Measurements from ENCODE around the gene TBC1D9B. TPM values are rescaled to one million over a fixed set of nuclear protein-coding genes. Genes with fewer than 3 reads are reported as not detected.
A peak's percentile ranks its signal among the peaks of the same experiment; 100 is the strongest.

TBC1D9B gene
- total and polyA plus RNA-seq, 2 of the 13 experiments (the other 11 are each of a cell fraction or from before 2014, with no cell fraction given): 35.0 to 50.0 TPM

- TF ChIP-seq SKIL (CRISPR knock-in tag; IDR thresholded peaks at IDR 0.05; ENCODE audit: borderline replicate concordance): peak; percentile 70
- peak; percentile 47 for TF ChIP-seq MED8 (CRISPR knock-in tag; IDR thresholded peaks at IDR 0.05; ENCODE audit: insufficient replicate concordance)
- 0 out of 2 replicates have a peak, but pooled peaks have one; percentile 48 for TF ChIP-seq CREBL2 (CRISPR knock-in tag; IDR thresholded peaks at IDR 0.05; ENCODE audit: borderline replicate concordance)
- TF ChIP-seq ZNF567 (CRISPR knock-in tag; IDR thresholded peaks at IDR 0.05; ENCODE audit: borderline replicate concordance): 0 out of 2 replicates have a peak, but pooled peaks have one; percentile 55
- TF ChIP-seq, protein P1, sequence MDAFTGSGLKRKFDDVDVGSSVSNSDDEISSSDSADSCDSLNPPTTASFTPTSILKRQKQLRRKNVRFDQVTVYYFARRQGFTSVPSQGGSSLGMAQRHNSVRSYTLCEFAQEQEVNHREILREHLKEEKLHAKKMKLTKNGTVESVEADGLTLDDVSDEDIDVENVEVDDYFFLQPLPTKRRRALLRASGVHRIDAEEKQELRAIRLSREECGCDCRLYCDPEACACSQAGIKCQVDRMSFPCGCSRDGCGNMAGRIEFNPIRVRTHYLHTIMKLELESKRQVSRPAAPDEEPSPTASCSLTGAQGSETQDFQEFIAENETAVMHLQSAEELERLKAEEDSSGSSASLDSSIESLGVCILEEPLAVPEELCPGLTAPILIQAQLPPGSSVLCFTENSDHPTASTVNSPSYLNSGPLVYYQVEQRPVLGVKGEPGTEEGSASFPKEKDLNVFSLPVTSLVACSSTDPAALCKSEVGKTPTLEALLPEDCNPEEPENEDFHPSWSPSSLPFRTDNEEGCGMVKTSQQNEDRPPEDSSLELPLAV (CRISPR knock-in tag; conservative IDR thresholded peaks at IDR 0.05; ENCODE audit: low read depth): 0 out of 2 replicates have a peak, but pooled peaks have one; percentile 71
- TF ChIP-seq FUBP1 (CRISPR knock-in tag; IDR thresholded peaks at IDR 0.05; ENCODE audit: borderline replicate concordance): no peak
- peak; percentile 58 for TF ChIP-seq ZNF770 (CRISPR knock-in tag; IDR thresholded peaks at IDR 0.05)
- TF ChIP-seq, protein P2, sequence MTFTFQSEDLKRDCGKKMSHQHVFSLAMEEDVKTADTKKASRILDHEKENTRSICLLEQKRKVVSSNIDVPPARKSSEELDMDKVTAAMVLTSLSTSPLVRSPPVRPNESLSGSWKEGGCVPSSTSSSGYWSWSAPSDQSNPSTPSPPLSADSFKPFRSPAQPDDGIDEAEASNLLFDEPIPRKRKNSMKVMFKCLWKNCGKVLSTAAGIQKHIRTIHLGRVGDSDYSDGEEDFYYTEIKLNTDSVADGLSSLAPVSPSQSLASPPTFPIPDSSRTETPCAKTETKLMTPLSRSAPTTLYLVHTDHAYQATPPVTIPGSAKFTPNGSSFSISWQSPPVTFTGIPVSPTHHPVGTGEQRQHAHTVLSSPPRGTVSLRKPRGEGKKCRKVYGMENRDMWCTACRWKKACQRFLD (CRISPR knock-in tag; IDR thresholded peaks at IDR 0.05; ENCODE audit: borderline replicate concordance): no peak
- no peak for TF ChIP-seq CBX2 (IDR thresholded peaks at IDR 0.05; ENCODE audit: low read depth, low read length)
- no peak for TF ChIP-seq CBX2 (CRISPR knock-in tag; IDR thresholded peaks at IDR 0.05; ENCODE audit: low read depth)
- TF ChIP-seq, protein P3, sequence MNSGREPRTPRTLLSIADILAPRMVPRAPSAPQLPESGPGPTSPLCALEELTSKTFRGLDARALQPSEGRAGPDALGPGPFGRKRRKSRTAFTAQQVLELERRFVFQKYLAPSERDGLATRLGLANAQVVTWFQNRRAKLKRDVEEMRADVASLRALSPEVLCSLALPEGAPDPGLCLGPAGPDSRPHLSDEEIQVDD (CRISPR knock-in tag; IDR thresholded peaks at IDR 0.05; ENCODE audit: borderline replicate concordance): no peak
- peak; percentile 92 for TF ChIP-seq MAZ (IDR thresholded peaks at IDR 0.05; ENCODE audit: borderline replicate concordance, low read depth, low read length)
- peak; percentile 89 for TF ChIP-seq MAZ (CRISPR knock-in tag; IDR thresholded peaks at IDR 0.05; ENCODE audit: low read depth)
- peak; percentile 85; the same call in 1 of the 2 replicates for TF ChIP-seq PCBP1 (IDR thresholded peaks at IDR 0.05; ENCODE audit: borderline replicate concordance, low read depth, low read length)
- no peak for TF ChIP-seq HNRNPH1 (optimal IDR thresholded peaks at IDR 0.05; ENCODE audit: low read depth, low read length)
- 0 out of 2 replicates have a peak, but pooled peaks have one; percentile 5 for TF ChIP-seq HNF4A (CRISPR knock-in tag; IDR thresholded peaks at IDR 0.05)
- 0 out of 2 replicates have a peak, but pooled peaks have one; percentile 35 for TF ChIP-seq ZNF253 (CRISPR knock-in tag; IDR thresholded peaks at IDR 0.05; ENCODE audit: borderline replicate concordance)
These were observed 87.0 kb downstream of the TBC1D9B start, which contains the start of gene SQSTM1 (continued) for GRCh38 chr5:179820483-179821297.

Measured in HepG2 (cell line).